22Rv1 (cell line): ENCODE measurements around the gene TGFB2.

Experiments
- ZFX ChIP-seq: fragments of 450-650 bp; IDR thresholded peaks from 2 replicates; pipeline ENCODE4 v1.6.1; 2017; ENCODE audit warnings: antibody characterized with exemption, borderline replicate concordance
- TF ChIP-seq, protein P1 (sequence below): fragments of 450-650 bp; IDR thresholded peaks from 2 replicates; pipeline ENCODE4 v1.5.1; 2017; ENCODE audit warnings: mild to moderate bottlenecking

- TF ChIP-seq, protein P1, sequence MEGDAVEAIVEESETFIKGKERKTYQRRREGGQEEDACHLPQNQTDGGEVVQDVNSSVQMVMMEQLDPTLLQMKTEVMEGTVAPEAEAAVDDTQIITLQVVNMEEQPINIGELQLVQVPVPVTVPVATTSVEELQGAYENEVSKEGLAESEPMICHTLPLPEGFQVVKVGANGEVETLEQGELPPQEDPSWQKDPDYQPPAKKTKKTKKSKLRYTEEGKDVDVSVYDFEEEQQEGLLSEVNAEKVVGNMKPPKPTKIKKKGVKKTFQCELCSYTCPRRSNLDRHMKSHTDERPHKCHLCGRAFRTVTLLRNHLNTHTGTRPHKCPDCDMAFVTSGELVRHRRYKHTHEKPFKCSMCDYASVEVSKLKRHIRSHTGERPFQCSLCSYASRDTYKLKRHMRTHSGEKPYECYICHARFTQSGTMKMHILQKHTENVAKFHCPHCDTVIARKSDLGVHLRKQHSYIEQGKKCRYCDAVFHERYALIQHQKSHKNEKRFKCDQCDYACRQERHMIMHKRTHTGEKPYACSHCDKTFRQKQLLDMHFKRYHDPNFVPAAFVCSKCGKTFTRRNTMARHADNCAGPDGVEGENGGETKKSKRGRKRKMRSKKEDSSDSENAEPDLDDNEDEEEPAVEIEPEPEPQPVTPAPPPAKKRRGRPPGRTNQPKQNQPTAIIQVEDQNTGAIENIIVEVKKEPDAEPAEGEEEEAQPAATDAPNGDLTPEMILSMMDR, result no peak
- no peak for TF ChIP-seq ZFX
Observed at GRCh38 chr1:218383051-218383450, 37.9 kb downstream of the TGFB2 start.
